T-helper 2 cell treated with Interferon-gamma antibody and Interleukin-4, amounts not matched to agents 5 μg/mL and 100 μg/mL, for 36 hours (primary cell): ENCODE measurements around the gene FCN3.
A peak's percentile ranks its signal among the peaks of the same experiment; 100 is the strongest.
"Not testable (repeated sequence)": the region's sequence is repeated elsewhere in the genome, so short reads cannot be mapped to it uniquely, and the experiment has no call there.

ENCODE experiments used
- DNase-seq: peaks from one replicate; pipeline ENCODE4 v3.0.0; 2021; ENCODE audit warnings: low spot score
- H3K27ac Mint-ChIP-seq: one replicate; pipeline ENCODE4 v1.8.0; 2021; ENCODE audit warnings: mild to moderate bottlenecking, mixed read lengths
- H3K27me3 Mint-ChIP-seq: one replicate; pipeline ENCODE4 v1.8.0; 2021; ENCODE audit warnings: low read depth, mixed read lengths
- H3K36me3 Mint-ChIP-seq: one replicate; pipeline ENCODE4 v1.8.0; 2021; ENCODE audit warnings: low read depth, mixed read lengths
- H3K4me1 Mint-ChIP-seq: one replicate; pipeline ENCODE4 v1.8.0; 2021; ENCODE audit warnings: low read depth, mixed read lengths
- H3K4me3 Mint-ChIP-seq: one replicate; pipeline ENCODE4 v1.8.0; 2022; ENCODE audit warnings: mild to moderate bottlenecking, moderate library complexity, mixed read lengths
- H3K9me3 Mint-ChIP-seq: one replicate; pipeline ENCODE4 v1.8.0; 2021; ENCODE audit warnings: mixed read lengths

FCN3 gene

GRCh38 chr1:27394925-27395324 is 20.3 kb upstream of the FCN3 start:
- Mint-ChIP-seq H3K4me1 (peaks cover 15% of the 10 kb centered on the region), H3K4me3 (no peak overlapping the region), H3K27me3 (peaks cover 2% of the 10 kb centered on the region), H3K27ac (no peak overlapping the region), H3K36me3 (no peaks in the 10 kb centered on the region), H3K9me3 (no peaks in the 10 kb centered on the region)
- no peak for DNase-seq

- Mint-ChIP-seq H3K4me1 (peaks cover 15% of the 10 kb centered on the region), H3K4me3 (no peak overlapping the region), H3K36me3 (no peaks in the 10 kb centered on the region), H3K27ac (no peak overlapping the region), H3K27me3 (peaks cover 2% of the 10 kb centered on the region), H3K9me3 (no peaks in the 10 kb centered on the region)
- DNase-seq = no peak
These were observed 19.6 kb upstream of the FCN3 start for GRCh38 chr1:27394282-27394658.

- peak overlapping the region; percentile 79 for H3K4me3 Mint-ChIP-seq
- no peaks in the 10 kb centered on the region for H3K36me3 Mint-ChIP-seq
- peaks cover 2% of the 10 kb centered on the region for H3K27me3 Mint-ChIP-seq
- no peak overlapping the region for H3K27ac Mint-ChIP-seq
- no peak for DNase-seq
- H3K4me1 Mint-ChIP-seq = peaks cover 15% of the 10 kb centered on the region
- H3K9me3 Mint-ChIP-seq = no peaks in the 10 kb centered on the region
These were observed 19.1 kb upstream of the FCN3 start for GRCh38 chr1:27393641-27394281.

- Mint-ChIP-seq H3K9me3 (no peaks in the 10 kb centered on the region), H3K4me3 (peak overlapping the region; percentile 79), H3K27ac (peak overlapping the region; percentile 49), H3K4me1 (peaks cover 15% of the 10 kb centered on the region), H3K27me3 (peaks cover 4% of the 10 kb centered on the region), H3K36me3 (no peaks in the 10 kb centered on the region)
- no peak for DNase-seq
These were observed 18.4 kb upstream of the FCN3 start for GRCh38 chr1:27392778-27393635.

GRCh38 chr1:27392096-27392777 is 17.6 kb upstream of the FCN3 start, which contains the start of gene GPR3:
TSS of gene GPR3 (plus strand) at chr1:27392622. CDS start at chr1:27393799, 1,177 bp downstream.
- Mint-ChIP-seq H3K4me1 (peaks cover 15% of the 10 kb centered on the region), H3K36me3 (no peaks in the 10 kb centered on the region), H3K4me3 (peak within 1 kb of the TSS; percentile 79), H3K9me3 (no peaks in the 10 kb centered on the region), H3K27ac (peak within 1 kb of the TSS; percentile 80), H3K27me3 (peaks cover 4% of the 10 kb centered on the region)
- peak; percentile 93 for DNase-seq

- H3K4me1 Mint-ChIP-seq = peaks cover 15% of the 10 kb centered on the region
- no peaks in the 10 kb centered on the region for H3K36me3 Mint-ChIP-seq
- peak overlapping the region; percentile 78 for H3K4me3 Mint-ChIP-seq
- peaks cover 7% of the 10 kb centered on the region for H3K27me3 Mint-ChIP-seq
- H3K27ac Mint-ChIP-seq = peak overlapping the region; percentile 80
- H3K9me3 Mint-ChIP-seq = no peaks in the 10 kb centered on the region
- no peak for DNase-seq
These were observed 17.0 kb upstream of the FCN3 start for GRCh38 chr1:27391511-27392095.

- Mint-ChIP-seq H3K36me3 (no peaks in the 10 kb centered on the region), H3K27me3 (peaks cover 11% of the 10 kb centered on the region), H3K9me3 (no peaks in the 10 kb centered on the region), H3K27ac (no peak overlapping the region), H3K4me3 (no peak overlapping the region), H3K4me1 (peaks cover 13% of the 10 kb centered on the region)
- DNase-seq = peak; percentile 54
These were observed 13.8 kb upstream of the FCN3 start for GRCh38 chr1:27388337-27389005.

GRCh38 chr1:27384797-27385196 is 10.2 kb upstream of the FCN3 start:
- not testable (repeated sequence) for H3K4me3 Mint-ChIP-seq, H3K9me3 Mint-ChIP-seq, DNase-seq, H3K27ac Mint-ChIP-seq, H3K36me3 Mint-ChIP-seq, H3K4me1 Mint-ChIP-seq
- H3K27me3 Mint-ChIP-seq = peaks cover 17% of the 10 kb centered on the region

- Mint-ChIP-seq H3K4me1 (no peaks in the 10 kb centered on the region), H3K27me3 (peaks cover 17% of the 10 kb centered on the region), H3K9me3 (no peaks in the 10 kb centered on the region), H3K27ac (no peak overlapping the region), H3K36me3 (no peaks in the 10 kb centered on the region), H3K4me3 (no peak overlapping the region)
- no peak for DNase-seq
These were observed 9.0 kb upstream of the FCN3 start for GRCh38 chr1:27383661-27384060.

- Mint-ChIP-seq H3K4me3 (no peak within 1 kb of the TSS), H3K36me3 (no peaks in the 10 kb centered on the region), H3K9me3 (no peaks in the 10 kb centered on the region), H3K4me1 (no peaks in the 10 kb centered on the region), H3K27ac (no peak within 1 kb of the TSS), H3K27me3 (peaks cover 14% of the 10 kb centered on the region)
- no peak for DNase-seq
These were observed 8.5 kb upstream of the FCN3 start, which contains the start of gene CD164L2 for GRCh38 chr1:27383039-27383605. TSS of gene CD164L2 (minus strand) at chr1:27383333. CDS start at chr1:27383239, 94 bp downstream.

GRCh38 chr1:27381969-27382762 is 7.5 kb upstream of the FCN3 start:
- Mint-ChIP-seq H3K9me3 (no peaks in the 10 kb centered on the region), H3K4me3 (no peak overlapping the region), H3K27ac (no peak overlapping the region), H3K36me3 (no peaks in the 10 kb centered on the region), H3K4me1 (no peaks in the 10 kb centered on the region), H3K27me3 (peaks cover 14% of the 10 kb centered on the region)
- DNase-seq = no peak

GRCh38 chr1:27380766-27381733 is 6.4 kb upstream of the FCN3 start:
- DNase-seq = no peak
- Mint-ChIP-seq H3K4me3 (no peak overlapping the region), H3K27ac (no peak overlapping the region), H3K4me1 (no peaks in the 10 kb centered on the region), H3K36me3 (no peaks in the 10 kb centered on the region), H3K27me3 (peaks cover 9% of the 10 kb centered on the region), H3K9me3 (no peaks in the 10 kb centered on the region)
